ENCODE measurements around the gene CFAP107.

CFAP107 gene, protein sequence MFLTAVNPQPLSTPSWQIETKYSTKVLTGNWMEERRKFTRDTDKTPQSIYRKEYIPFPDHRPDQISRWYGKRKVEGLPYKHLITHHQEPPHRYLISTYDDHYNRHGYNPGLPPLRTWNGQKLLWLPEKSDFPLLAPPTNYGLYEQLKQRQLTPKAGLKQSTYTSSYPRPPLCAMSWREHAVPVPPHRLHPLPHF

DNA sequence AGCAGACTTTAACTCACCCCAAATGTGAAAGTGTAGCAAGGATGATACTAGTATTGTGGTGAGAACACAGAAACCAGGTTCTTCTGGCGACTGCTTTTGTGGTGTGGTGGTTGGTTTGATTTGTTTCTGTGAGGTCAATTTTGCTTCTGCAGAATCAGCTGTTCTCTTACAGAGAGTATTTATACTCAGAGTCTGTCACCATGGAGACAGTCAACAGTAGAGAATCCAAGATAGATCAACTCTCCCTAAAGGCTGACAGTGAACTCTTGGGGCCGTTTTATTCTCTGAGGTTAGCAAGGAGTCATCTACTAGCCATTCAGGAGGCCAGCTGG is at the start of gene CFAP107:
CFAP107 (plus strand) TSS at position 209 of the 332 bp plus-strand sequence. CDS start 231 bp downstream, outside the sequence.
- TF ChIP-seq, protein P1, sequence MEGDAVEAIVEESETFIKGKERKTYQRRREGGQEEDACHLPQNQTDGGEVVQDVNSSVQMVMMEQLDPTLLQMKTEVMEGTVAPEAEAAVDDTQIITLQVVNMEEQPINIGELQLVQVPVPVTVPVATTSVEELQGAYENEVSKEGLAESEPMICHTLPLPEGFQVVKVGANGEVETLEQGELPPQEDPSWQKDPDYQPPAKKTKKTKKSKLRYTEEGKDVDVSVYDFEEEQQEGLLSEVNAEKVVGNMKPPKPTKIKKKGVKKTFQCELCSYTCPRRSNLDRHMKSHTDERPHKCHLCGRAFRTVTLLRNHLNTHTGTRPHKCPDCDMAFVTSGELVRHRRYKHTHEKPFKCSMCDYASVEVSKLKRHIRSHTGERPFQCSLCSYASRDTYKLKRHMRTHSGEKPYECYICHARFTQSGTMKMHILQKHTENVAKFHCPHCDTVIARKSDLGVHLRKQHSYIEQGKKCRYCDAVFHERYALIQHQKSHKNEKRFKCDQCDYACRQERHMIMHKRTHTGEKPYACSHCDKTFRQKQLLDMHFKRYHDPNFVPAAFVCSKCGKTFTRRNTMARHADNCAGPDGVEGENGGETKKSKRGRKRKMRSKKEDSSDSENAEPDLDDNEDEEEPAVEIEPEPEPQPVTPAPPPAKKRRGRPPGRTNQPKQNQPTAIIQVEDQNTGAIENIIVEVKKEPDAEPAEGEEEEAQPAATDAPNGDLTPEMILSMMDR (IDR thresholded peaks at IDR 0.05; ENCODE audit: poor library complexity, severe bottlenecking): no peak
- H3K27ac ChIP-seq (ENCODE audit: poor library complexity, severe bottlenecking): no peak within 1 kb of the TSS

DNA sequence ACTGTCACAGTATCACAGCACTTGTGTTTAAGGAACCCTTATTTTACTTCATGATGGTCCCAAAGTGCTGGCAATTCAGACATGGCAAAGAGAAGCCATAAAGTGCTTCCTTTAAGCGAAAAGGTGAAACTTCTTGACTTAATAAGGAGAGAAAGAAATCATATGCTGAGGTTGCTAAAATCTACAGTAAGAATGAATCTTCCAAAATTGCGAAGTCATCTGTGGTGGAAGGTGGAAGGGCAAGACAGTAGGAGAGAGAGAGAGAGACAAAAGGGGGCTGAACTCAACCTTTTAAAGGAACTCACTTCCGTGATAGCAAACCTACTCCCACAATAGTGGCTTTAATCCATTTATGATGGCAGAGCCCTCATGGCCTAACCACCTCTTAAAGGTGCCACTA is 49.3 kb upstream of the CFAP107 start:
- no peaks in the 10 kb centered on the region for H3K9me3 ChIP-seq (ENCODE audit: severe bottlenecking)
- DNase-seq (ENCODE audit: low spot score) (no peak), ATAC-seq (ENCODE audit: low read depth) (no peak)
- H3K27me3 ChIP-seq (ENCODE audit: insufficient read depth, poor library complexity, severe bottlenecking): no peaks in the 10 kb centered on the region
- no peak overlapping the region for H3K4me3 ChIP-seq (ENCODE audit: severe bottlenecking)
- TF ChIP-seq, protein P1 (IDR thresholded peaks at IDR 0.05; ENCODE audit: poor library complexity, severe bottlenecking): no peak
- H3K4me1 ChIP-seq (ENCODE audit: insufficient read depth, poor library complexity, severe bottlenecking): no peaks in the 10 kb centered on the region
- H3K36me3 ChIP-seq (ENCODE audit: low read depth): no peaks in the 10 kb centered on the region
- no peak overlapping the region for H3K27ac ChIP-seq (ENCODE audit: poor library complexity, severe bottlenecking)

More for the DNA sequence above, at the start of gene CFAP107:
- no peak within 1 kb of the TSS for H3K4me3 ChIP-seq (ENCODE audit: severe bottlenecking)
- H3K4me1 ChIP-seq (ENCODE audit: insufficient read depth, poor library complexity, severe bottlenecking): no peaks in the 10 kb centered on the region
- no peaks in the 10 kb centered on the region for H3K27me3 ChIP-seq (ENCODE audit: insufficient read depth, poor library complexity, severe bottlenecking)
- ATAC-seq (ENCODE audit: low read depth) (no peak), DNase-seq (ENCODE audit: low spot score) (no peak)
- no peaks in the 10 kb centered on the region for H3K36me3 ChIP-seq (ENCODE audit: low read depth)
- H3K9me3 ChIP-seq (ENCODE audit: severe bottlenecking): no peaks in the 10 kb centered on the region

DNA sequence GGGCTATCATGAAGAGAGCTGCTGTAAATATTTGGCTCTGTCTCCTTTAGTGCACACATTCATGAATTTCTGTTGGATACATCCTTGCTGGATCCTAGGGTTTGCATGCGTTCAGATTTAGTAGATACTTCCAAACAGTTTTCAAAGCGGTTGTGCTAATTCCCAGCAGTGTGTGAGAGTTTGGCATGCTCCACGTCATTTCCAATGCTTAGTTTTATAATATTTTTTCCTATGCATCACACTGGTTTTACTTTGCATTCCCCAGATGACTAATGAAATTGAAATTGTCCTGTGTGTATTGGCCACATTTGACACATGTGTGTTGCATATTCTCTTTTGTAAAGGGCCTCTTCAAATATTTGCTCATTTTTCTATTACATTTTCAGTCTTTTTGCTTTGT is 48.6 kb upstream of the CFAP107 start:
- no peak for DNase-seq (ENCODE audit: low spot score)
- TF ChIP-seq, protein P1 (IDR thresholded peaks at IDR 0.05; ENCODE audit: poor library complexity, severe bottlenecking): no peak

DNA sequence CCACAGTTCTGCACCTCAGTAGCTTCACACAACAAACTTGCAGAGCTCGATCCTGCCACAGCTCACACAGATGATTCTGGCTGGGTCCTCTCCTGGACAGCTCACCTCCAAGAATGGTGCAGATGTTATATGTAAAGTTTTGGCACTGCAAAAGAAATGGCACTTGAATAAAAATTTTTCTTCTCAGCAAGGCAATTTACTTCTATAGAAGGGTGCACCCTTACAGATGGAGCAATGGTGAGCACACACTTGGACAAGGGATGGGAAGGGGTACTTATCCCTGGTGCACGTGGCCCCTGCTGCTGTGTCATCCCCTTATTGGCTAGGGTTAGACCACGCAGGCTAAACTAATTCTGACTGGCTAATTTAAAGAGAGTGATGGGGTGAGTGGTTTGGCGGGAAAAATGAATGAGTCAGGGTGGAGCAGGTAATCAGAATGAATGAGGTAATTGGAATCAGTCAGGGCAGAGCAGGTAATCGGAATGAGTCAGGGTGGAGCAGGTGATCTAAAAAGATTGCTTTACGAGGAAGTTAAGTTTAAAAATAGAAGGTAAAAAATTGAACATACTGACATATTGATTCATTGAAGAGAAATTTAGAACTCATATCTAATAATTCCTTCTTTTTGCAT is 42.1 kb upstream of the CFAP107 start:
- DNase-seq (ENCODE audit: low spot score): no peak
- Histone ChIP-seq H3K4me1 (ENCODE audit: insufficient read depth, poor library complexity, severe bottlenecking) (no peaks in the 10 kb centered on the region), H3K27me3 (ENCODE audit: insufficient read depth, poor library complexity, severe bottlenecking) (no peaks in the 10 kb centered on the region), H3K9me3 (ENCODE audit: severe bottlenecking) (no peaks in the 10 kb centered on the region), H3K27ac (ENCODE audit: poor library complexity, severe bottlenecking) (no peak overlapping the region), H3K4me3 (ENCODE audit: severe bottlenecking) (no peak overlapping the region), H3K36me3 (ENCODE audit: low read depth) (no peaks in the 10 kb centered on the region)
- TF ChIP-seq, protein P1 (IDR thresholded peaks at IDR 0.05; ENCODE audit: poor library complexity, severe bottlenecking): no peak
- ATAC-seq (ENCODE audit: low read depth): no peak

More for the DNA sequence above, 48.6 kb upstream of the CFAP107 start:
- H3K27ac ChIP-seq (ENCODE audit: poor library complexity, severe bottlenecking): no peak overlapping the region
- no peaks in the 10 kb centered on the region for H3K4me1 ChIP-seq (ENCODE audit: insufficient read depth, poor library complexity, severe bottlenecking)
- H3K36me3 ChIP-seq (ENCODE audit: low read depth): no peaks in the 10 kb centered on the region
- H3K9me3 ChIP-seq (ENCODE audit: severe bottlenecking): no peaks in the 10 kb centered on the region
- ATAC-seq (ENCODE audit: low read depth): no peak
- no peak overlapping the region for H3K4me3 ChIP-seq (ENCODE audit: severe bottlenecking)
- H3K27me3 ChIP-seq (ENCODE audit: insufficient read depth, poor library complexity, severe bottlenecking): no peaks in the 10 kb centered on the region

DNA sequence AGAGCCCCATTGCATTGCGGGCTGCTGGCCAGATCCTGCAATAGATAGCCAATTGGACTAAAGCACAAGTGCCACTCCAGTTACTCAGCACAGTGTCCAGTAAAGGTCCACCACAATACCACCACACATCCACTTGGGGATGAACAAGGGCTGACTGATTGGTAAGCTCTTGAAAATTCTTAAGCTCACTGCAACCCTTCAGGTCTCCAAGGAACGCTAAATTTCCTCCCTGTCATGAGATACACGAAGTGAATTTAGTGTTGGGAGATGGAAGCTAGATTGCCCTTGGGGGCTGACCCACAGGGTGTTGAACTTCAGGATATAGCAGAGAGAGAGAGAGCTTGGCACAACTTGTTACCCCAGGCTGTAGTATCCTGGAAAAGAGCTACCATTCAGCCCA is 39.9 kb upstream of the CFAP107 start:
- Histone ChIP-seq H3K36me3 (ENCODE audit: low read depth) (no peaks in the 10 kb centered on the region), H3K27me3 (ENCODE audit: insufficient read depth, poor library complexity, severe bottlenecking) (no peaks in the 10 kb centered on the region), H3K4me3 (ENCODE audit: severe bottlenecking) (no peak overlapping the region), H3K27ac (ENCODE audit: poor library complexity, severe bottlenecking) (no peak overlapping the region), H3K9me3 (ENCODE audit: severe bottlenecking) (no peaks in the 10 kb centered on the region), H3K4me1 (ENCODE audit: insufficient read depth, poor library complexity, severe bottlenecking) (no peaks in the 10 kb centered on the region)
- TF ChIP-seq, protein P1 (IDR thresholded peaks at IDR 0.05; ENCODE audit: poor library complexity, severe bottlenecking): no peak
- DNase-seq (ENCODE audit: low spot score): no peak
- ATAC-seq (ENCODE audit: low read depth): no peak
